Tibial nerve (tissue), 4 donors: ENCODE results near the gene NOLC1. TPM values are rescaled to one million over a fixed set of nuclear protein-coding genes. Genes with fewer than 3 reads are reported as not detected.

Source experiments
- DNase-seq, 2 donors: peaks; one replicate each; pipeline ENCODE4 v3.0.0-alpha.2; 2019; ENCODE audit warnings: low spot score in 2 of 2
- H3K27ac ChIP-seq, 4 donors: fragments of 200-600 bp; sonication (generic) in 3 of 4; one replicate each; pipeline ENCODE4 v1.5.1; 2017 to 2019; ENCODE audit warnings: mild to moderate bottlenecking in 1 of 4
- H3K27me3 ChIP-seq, 2 donors: fragments of 200-600 bp; sonication (generic) in 1 of 2; one replicate each; pipeline versions ENCODE4 v1.5.1 to v1.6.0; 2017 to 2019
- H3K36me3 ChIP-seq, 3 donors: fragments of 200-600 bp; sonication (generic); one replicate each; pipeline ENCODE4 v1.5.1; 2018 to 2019
- H3K4me1 ChIP-seq, 4 donors: fragments of 200-600 bp; sonication (generic) in 3 of 4; one replicate each; pipeline ENCODE4 v1.5.1; 2017 to 2019
- H3K4me3 ChIP-seq, 4 donors: fragments of 200-600 bp; sonication (generic) in 3 of 4; one replicate each; pipeline ENCODE4 v1.5.1; 2017 to 2019; ENCODE audit warnings: mild to moderate bottlenecking in 1 of 4, moderate library complexity in 1 of 4
- H3K9me3 ChIP-seq, 4 donors: fragments of 200-600 bp; sonication (generic) in 3 of 4; one replicate each; pipeline ENCODE4 v1.5.1; 2017 to 2019
- CTCF ChIP-seq, 5 experiments: fragments of 200-600 bp in 3 of 5; fragments of 450-650 bp in 2 of 5; sonication (generic) in 3 of 5; IDR thresholded peaks; one replicate each; pipeline ENCODE4 v1.5.1; 2016 to 2019; ENCODE audit warnings: antibody characterized with exemption in 5 of 5, mild to moderate bottlenecking in 3 of 5, moderate library complexity in 2 of 5
- EP300 ChIP-seq, 2 donors: sonication (generic); formaldehyde crosslinking; IDR thresholded peaks; one replicate each; pipeline ENCODE4 v1.6.1; 2017; ENCODE audit warnings: antibody characterized with exemption in 2 of 2, mild to moderate bottlenecking in 1 of 2
- POLR2A ChIP-seq, 2 donors: fragments of 450-650 bp; IDR thresholded peaks; one replicate each; pipeline ENCODE4 v1.6.1; 2017; ENCODE audit warnings: antibody characterized with exemption in 2 of 2, mild to moderate bottlenecking in 2 of 2, moderate library complexity in 2 of 2
- WGBS, 2 donors: methylation state at CpG; one replicate each; pipeline ENCODE4 v1.1.5; 2018; 5-methylcytosine and 5-hydroxymethylcytosine counted together
- total RNA-seq, 4 donors: library from RNA; depleted of rRNA; stranded (reverse); fragments of >200 nt; gene quantifications; one replicate each; pipeline ENCODE4 v1.1.0, GENCODE V29; 2016

The NOLC1 gene
- total RNA-seq, 4 donors from 2014 or later, result 31.2 to 58.2 (median 51.4) TPM

GRCh38 chr10:102121739-102122372 is 30.3 kb upstream of the NOLC1 start:
- no peak for TF ChIP-seq EP300 (IDR thresholded peaks at IDR 0.05)
- TF ChIP-seq CTCF (IDR thresholded peaks at IDR 0.05), result no peak
- no peak for TF ChIP-seq POLR2A (IDR thresholded peaks at IDR 0.05)
- no peak for DNase-seq
- Histone ChIP-seq H3K27me3 (no peaks in the 10 kb centered on the region), H3K36me3 (no peaks in the 10 kb centered on the region), H3K9me3 (no peaks in the 10 kb centered on the region), H3K4me3 (peak overlapping the region in 2 of 4 donors; percentile 93 to 96), H3K27ac (peak overlapping the region; percentile 92 to 100 (median 98)), H3K4me1 (peaks cover 0 to 41% (median 33%) of the 10 kb centered on the region in 4 donors)
- WGBS, 2 donors, result 33 to 42% methylated on average over 6 of the region's 6 CpGs

- H3K27ac ChIP-seq, result peak overlapping the region in 3 of 4 donors; percentile 97 to 100 (median 98)
- peaks cover 0 to 35% (median 28%) of the 10 kb centered on the region in 4 donors for H3K4me1 ChIP-seq
- 100% methylated on average over 1 of the region's 1 CpG for WGBS, 2 donors
- TF ChIP-seq POLR2A (IDR thresholded peaks at IDR 0.05) (no peak), EP300 (IDR thresholded peaks at IDR 0.05) (no peak), CTCF (IDR thresholded peaks at IDR 0.05) (no peak)
- no peak for DNase-seq
- H3K9me3 ChIP-seq, result no peaks in the 10 kb centered on the region
- no peaks in the 10 kb centered on the region for H3K36me3 ChIP-seq
- H3K27me3 ChIP-seq, result no peaks in the 10 kb centered on the region
- no peak overlapping the region for H3K4me3 ChIP-seq
These were observed 29.7 kb upstream of the NOLC1 start for GRCh38 chr10:102122450-102122849.

- Histone ChIP-seq H3K27ac (no peak overlapping the region), H3K4me1 (peaks cover 0 to 27% (median 21%) of the 10 kb centered on the region in 4 donors), H3K4me3 (no peak overlapping the region), H3K9me3 (no peaks in the 10 kb centered on the region), H3K27me3 (no peaks in the 10 kb centered on the region), H3K36me3 (no peaks in the 10 kb centered on the region)
- DNase-seq, result no peak
- TF ChIP-seq CTCF (IDR thresholded peaks at IDR 0.05) (no peak), POLR2A (IDR thresholded peaks at IDR 0.05) (no peak), EP300 (IDR thresholded peaks at IDR 0.05) (no peak)
- 85 to 92% methylated on average over 3 of the region's 3 CpGs for WGBS, 2 donors
These were observed 29.0 kb upstream of the NOLC1 start for GRCh38 chr10:102123223-102123622.

GRCh38 chr10:102131286-102132170 is 20.7 kb upstream of the NOLC1 start:
- WGBS, 2 donors, result 79 to 81% methylated on average over 8 of the region's 8 CpGs
- TF ChIP-seq CTCF (IDR thresholded peaks at IDR 0.05) (no peak), EP300 (IDR thresholded peaks at IDR 0.05) (no peak), POLR2A (IDR thresholded peaks at IDR 0.05) (no peak)
- H3K36me3 ChIP-seq, result no peaks in the 10 kb centered on the region

GRCh38 chr10:102132193-102132562 is 20.0 kb upstream of the NOLC1 start:
- no peak for DNase-seq
- WGBS, 2 donors, result 25 to 28% methylated on average over 8 of the region's 8 CpGs
- no peaks in the 10 kb centered on the region for H3K9me3 ChIP-seq

More at GRCh38 chr10:102131286-102132170, 20.7 kb upstream of the NOLC1 start:
- Histone ChIP-seq H3K9me3 (no peaks in the 10 kb centered on the region), H3K4me1 (peaks cover 0 to 34% (median 11%) of the 10 kb centered on the region in 4 donors), H3K27me3 (no peaks in the 10 kb centered on the region), H3K4me3 (no peak overlapping the region), H3K27ac (peak overlapping the region in 1 of 4 donors; percentile 96)
- DNase-seq, result no peak

More at GRCh38 chr10:102132193-102132562, 20.0 kb upstream of the NOLC1 start:
- H3K36me3 ChIP-seq, result no peaks in the 10 kb centered on the region
- peak overlapping the region in 3 of 4 donors; percentile 77 to 99 (median 95) for H3K4me3 ChIP-seq
- no peaks in the 10 kb centered on the region for H3K27me3 ChIP-seq
- H3K4me1 ChIP-seq, result peaks cover 0 to 40% (median 11%) of the 10 kb centered on the region in 4 donors
- H3K27ac ChIP-seq, result peak overlapping the region in 3 of 4 donors; percentile 60 to 96 (median 90)
- no peak for TF ChIP-seq EP300 (IDR thresholded peaks at IDR 0.05)
- no peak for TF ChIP-seq POLR2A (IDR thresholded peaks at IDR 0.05)
- no peak for TF ChIP-seq CTCF (IDR thresholded peaks at IDR 0.05)
